ENCODE measurements around the gene SSTR5. TPM values are rescaled to one million over a fixed set of nuclear protein-coding genes. Genes with fewer than 3 reads are reported as not detected.
A peak's percentile ranks its signal among the peaks of the same experiment; 100 is the strongest.

SSTR5 gene
- total RNA-seq, 1 experiment from 2014 or later: not detected

DNA sequence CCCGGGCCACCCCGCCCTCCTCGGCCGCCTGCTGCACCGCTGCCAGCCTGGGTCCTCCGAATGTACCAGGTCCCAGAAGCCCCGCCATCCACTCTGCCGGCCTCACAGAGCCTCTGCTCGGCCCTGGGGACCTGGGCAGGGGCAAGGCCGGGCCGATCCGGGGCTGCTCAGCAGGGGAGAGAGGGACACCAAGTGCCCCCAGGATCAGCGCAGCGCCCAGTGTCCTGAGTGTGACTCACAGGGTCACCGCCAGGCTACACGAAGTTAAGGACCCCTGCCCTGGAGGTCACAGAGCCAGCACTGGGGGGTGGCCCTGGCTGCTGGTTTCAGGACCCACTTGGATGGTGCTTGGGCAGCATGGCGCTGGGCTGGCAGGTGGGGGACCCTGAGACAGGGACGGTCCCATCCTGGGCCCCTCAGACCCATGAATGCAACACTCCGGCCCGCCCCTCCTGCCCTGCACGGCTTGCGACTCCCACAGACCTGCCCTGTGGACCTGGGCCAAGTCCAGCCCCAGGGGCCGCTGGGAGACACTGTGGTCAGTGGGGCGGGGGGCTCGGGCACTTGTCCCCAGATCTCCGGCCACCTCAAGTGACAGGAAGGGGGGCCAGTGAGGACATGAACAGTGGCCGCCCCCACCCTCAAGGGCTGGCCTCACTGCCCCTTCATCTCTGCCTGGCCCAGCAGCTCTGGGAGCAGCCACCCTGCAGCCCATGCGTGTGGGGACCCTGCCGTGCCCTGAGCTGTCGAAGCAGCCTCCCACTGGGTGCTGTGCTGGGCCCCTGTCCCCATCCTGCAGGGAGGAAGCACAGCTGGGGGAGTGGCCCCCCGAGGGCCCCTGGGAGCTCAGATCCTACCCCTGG, 23.2 kb upstream of the SSTR5 start:
- Histone ChIP-seq H3K9me3 (no peaks in the 10 kb centered on the region), H3K4me3 (no peak overlapping the region), H3K36me3 (no peaks in the 10 kb centered on the region), H3K27me3 (no peaks in the 10 kb centered on the region)
- no peak for DNase-seq

DNA sequence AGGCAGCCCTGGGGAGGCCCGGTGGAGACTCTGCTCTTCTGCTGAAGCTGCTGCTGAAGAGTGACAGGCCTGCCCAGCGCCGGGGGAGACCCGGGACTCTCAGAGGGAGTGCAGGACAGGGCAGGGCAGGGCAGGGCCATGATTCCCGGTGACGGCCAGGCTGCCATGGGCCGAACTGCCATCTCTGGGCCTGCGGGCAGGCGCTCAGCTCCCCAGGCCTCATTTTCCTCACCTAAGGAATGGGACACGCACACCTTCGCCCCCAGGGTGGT, 22.6 kb upstream of the SSTR5 start:
- H3K4me3 ChIP-seq: no peak overlapping the region
- no peak for DNase-seq
- H3K36me3 ChIP-seq: no peaks in the 10 kb centered on the region
- no peaks in the 10 kb centered on the region for H3K9me3 ChIP-seq
- no peaks in the 10 kb centered on the region for H3K27me3 ChIP-seq

DNA sequence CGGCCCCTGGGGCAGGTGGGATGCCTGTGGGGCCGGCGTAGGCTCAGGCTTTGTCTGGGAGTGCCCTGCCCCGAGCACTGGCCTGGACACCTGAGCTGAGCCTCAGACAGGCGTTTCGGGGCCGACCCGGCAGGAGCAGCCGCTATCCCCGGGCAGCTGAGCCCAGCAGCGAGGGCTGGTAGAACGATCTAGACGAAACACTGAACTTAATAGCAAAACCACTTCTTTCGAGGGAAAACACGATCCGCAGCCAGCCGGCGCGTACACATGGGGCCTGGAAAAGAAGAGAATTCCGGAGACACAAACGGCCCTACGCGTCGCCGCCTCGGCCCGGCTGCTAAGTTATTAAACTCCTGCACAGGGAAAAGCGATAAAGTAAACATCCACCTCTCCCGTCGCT, 22.0 kb upstream of the SSTR5 start:
- no peak for DNase-seq
- no peaks in the 10 kb centered on the region for H3K27me3 ChIP-seq
- H3K36me3 ChIP-seq: no peaks in the 10 kb centered on the region
- H3K4me3 ChIP-seq: no peak overlapping the region
- no peaks in the 10 kb centered on the region for H3K9me3 ChIP-seq

DNA sequence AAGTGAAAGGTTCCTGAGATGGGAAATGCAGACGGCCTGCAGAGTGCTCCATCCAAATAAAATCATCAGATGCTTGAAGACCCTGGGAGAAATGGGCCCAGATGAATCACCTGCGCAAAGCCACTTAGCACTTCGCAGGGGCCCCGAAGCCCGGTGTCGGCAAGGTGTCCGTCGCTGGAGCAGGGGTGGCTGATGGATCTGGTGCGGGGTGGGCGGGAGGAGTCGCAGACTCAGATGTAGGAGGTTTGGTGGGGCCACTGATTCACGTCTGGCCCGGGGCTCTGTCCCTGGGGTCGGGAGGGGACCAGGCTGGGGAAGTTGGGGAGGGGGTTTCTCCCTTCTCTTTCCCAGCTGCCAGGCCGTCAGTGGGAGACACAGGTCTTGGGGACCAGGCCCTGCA, 21.6 kb upstream of the SSTR5 start:
- Histone ChIP-seq H3K9me3 (no peaks in the 10 kb centered on the region), H3K36me3 (no peaks in the 10 kb centered on the region), H3K27me3 (no peaks in the 10 kb centered on the region), H3K4me3 (no peak overlapping the region)
- no peak for DNase-seq

DNA sequence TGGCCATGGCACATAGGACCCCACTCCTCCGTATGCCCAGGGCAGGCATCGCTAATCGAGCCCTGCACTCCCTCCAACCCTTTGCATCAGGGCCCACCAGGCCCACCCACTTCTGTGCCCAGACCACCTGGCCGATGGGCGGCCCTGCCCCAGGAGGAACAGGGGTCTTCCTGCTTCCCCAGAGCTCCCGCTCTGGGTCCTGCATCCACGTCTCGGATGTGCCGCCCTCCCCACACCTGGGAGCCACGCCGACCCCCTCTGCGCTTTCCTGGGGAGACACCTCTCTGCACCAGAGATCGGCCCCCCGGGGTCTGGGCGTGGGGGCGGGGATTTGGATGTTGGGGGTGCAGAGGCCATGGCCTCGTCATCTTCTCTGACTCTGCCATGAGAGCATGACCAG, 21.1 kb upstream of the SSTR5 start:
- Histone ChIP-seq H3K27me3 (no peaks in the 10 kb centered on the region), H3K9me3 (no peaks in the 10 kb centered on the region), H3K36me3 (no peaks in the 10 kb centered on the region), H3K4me3 (no peak overlapping the region)
- DNase-seq: no peak

DNA sequence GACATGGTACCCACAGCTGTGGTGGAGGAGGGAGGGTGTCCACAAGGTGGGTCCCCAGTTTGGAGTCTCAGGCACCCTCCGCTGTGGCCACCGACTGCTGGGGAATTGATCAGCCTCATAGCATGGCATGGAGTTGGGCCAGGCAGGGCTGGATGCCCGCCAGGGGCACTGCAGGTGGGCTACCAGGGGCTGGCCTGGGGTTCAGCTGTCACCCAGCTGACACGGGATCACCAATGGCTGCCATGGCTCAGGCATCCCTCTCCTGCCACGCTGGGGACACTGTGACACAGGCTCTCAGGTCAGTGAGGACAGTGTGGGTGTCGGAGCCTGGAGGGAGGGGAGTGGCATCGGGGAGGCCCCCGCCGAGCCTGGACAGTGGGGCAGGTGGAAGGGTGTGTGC, 19.8 kb upstream of the SSTR5 start:
- no peak for DNase-seq
- Histone ChIP-seq H3K36me3 (no peaks in the 10 kb centered on the region), H3K4me3 (no peak overlapping the region), H3K27me3 (0 out of 2 replicates have a peak, but pooled peaks cover 3% of the 10 kb centered on the region), H3K9me3 (no peaks in the 10 kb centered on the region)

DNA sequence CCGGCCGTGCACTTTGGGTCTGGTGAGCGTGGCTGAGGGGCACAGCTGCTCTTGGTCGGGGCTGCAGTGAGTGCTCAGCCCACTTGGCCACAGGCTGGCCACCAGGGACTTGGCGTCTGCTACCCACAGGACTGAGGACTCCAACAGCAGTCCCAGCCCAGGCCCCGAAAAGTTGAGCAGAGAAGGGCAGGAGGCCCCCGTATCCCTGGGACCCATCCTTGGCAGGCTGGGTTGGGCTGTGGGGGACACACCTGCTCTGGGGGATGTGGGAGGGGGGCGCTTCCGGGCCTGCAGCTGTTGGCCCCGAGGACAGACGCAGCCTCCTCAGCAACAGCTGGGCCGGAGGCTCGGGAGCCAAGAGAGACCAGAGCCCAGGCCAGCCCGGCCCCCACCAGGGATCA, 19.4 kb upstream of the SSTR5 start:
- DNase-seq: no peak
- Histone ChIP-seq H3K9me3 (no peaks in the 10 kb centered on the region), H3K36me3 (no peaks in the 10 kb centered on the region), H3K4me3 (no peak overlapping the region), H3K27me3 (0 out of 2 replicates have a peak, but pooled peaks cover 3% of the 10 kb centered on the region)

DNA sequence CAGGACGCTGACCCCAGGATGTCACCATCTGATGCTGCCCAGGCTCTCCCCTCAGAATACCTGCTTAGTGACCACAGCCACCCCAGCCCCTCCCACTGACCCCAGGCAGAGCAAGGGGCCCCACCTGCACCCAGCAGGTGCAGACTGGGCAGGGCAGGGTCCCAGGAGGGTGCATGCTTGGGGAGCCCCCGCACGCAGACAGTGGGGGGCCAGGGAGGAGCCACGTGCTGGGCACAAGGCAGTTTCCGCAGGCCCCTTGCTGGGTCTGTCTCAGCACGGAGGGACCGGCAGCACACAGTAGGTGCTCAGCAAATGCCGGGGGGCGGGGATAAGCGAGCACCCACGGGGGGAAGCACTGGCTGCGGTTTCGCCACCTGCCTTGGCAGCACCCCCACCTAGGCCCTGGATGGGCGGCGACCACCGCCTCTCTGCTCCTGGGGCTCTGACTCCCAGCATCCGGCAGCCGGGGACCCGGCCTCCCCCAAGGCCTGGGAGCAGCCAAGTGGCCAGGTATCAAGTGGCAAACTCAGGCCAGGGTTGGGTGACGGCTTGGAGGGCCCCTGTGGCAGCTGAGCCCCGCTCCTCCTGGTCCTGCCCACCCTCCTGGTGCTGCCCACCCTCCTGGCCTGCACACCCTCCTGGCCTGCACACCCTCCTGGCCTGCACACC, 18.7 kb upstream of the SSTR5 start:
- Histone ChIP-seq H3K4me3 (no peak overlapping the region), H3K9me3 (peaks cover 2% of the 10 kb centered on the region; the same call in 1 of the 2 replicates), H3K36me3 (no peaks in the 10 kb centered on the region), H3K27me3 (0 out of 2 replicates have a peak, but pooled peaks cover 3% of the 10 kb centered on the region)
- no peak for DNase-seq

DNA sequence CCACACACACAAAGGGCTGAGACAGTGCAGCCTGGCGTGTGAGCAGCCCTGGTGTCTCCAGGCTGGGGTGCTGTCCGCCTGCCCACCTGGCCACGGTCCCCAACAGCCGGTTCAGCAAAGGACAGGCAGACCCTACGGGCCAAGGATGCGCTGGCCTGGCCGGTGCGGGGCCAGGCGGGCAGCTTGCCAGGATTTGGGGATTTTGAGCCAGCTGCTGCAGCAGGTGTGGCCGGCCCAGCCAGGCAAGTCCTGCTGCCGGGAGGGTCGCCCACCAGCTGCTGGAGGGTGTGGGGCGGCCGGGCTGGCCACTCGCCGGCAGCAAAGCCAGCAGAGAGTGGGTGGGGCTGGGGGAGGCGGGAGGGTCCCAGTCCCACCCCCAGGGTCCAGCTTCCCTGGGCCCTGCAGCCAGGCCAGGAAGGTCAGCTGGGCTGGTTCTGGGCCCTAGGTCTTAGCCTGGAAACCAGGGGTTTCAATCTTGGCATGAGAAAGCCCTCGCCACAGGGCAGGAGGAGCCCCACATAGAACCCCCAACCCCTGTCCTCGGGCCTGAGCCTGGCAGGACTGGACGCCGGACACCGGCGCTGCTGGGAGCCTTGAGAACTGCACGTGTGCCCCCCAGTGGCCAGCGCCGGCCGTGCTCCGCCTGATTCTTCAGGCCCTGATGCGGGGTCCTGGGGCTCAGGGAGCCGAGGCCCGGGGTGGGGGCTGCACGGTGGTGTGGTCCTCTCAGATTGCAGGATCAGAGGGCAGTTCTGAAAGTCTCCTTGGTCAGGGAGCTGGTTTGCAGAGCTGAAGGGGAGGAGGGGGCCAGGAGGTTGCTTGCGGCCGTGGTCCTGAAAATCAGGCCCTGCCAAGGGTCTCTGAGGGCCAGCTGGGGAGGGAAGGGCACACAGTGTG, 17.6 kb upstream of the SSTR5 start:
- H3K4me3 ChIP-seq: no peak overlapping the region
- H3K27me3 ChIP-seq: 0 out of 2 replicates have a peak, but pooled peaks cover 3% of the 10 kb centered on the region
- H3K9me3 ChIP-seq: peaks cover 10% of the 10 kb centered on the region
- peak; percentile 59 for DNase-seq
- H3K36me3 ChIP-seq: no peaks in the 10 kb centered on the region

DNA sequence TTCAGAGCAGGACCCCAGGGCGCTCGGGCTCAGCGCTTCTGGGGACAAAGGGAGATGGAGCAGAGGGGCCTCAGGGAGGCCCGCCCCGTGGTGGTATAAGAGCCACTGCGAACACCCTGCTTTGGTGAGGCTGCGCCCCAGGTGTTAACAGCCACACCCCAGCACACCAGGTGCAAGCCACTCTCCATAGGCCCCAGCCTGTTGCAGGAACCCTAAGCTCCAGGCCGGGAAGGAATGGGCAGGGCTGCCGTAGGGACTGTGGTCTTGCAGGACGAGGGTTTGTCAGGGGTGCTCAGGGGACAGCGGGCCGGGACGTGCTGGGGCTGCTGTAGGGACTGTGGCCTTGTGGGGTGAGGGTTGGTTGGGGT, 17.0 kb upstream of the SSTR5 start:
- Histone ChIP-seq H3K9me3 (peaks cover 10% of the 10 kb centered on the region), H3K36me3 (no peaks in the 10 kb centered on the region), H3K4me3 (no peak overlapping the region), H3K27me3 (0 out of 2 replicates have a peak, but pooled peaks cover 3% of the 10 kb centered on the region)
- DNase-seq: no peak

DNA sequence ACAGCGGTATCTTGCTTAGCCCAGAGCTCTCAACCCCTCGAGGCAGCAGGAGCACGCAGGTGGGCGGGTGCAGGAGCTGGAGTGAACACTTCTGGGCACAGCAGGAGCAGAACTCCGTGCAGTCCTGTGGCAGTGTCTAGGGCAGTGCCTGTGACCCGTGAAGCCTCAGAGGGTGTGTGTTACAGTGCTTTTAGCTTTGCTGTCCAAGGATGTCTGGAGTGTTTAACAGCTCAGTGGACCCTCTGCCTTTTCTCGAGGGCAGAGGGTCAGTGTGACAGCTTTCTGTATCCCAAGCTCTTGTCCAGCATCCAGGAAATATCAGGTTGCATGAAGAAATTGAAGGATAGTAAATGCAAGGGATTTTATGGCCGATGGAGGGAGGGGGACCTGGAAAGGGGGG, 16.4 kb upstream of the SSTR5 start:
- Histone ChIP-seq H3K4me3 (no peak overlapping the region), H3K9me3 (peaks cover 10% of the 10 kb centered on the region), H3K36me3 (no peaks in the 10 kb centered on the region), H3K27me3 (0 out of 2 replicates have a peak, but pooled peaks cover 3% of the 10 kb centered on the region)
- no peak for DNase-seq

DNA sequence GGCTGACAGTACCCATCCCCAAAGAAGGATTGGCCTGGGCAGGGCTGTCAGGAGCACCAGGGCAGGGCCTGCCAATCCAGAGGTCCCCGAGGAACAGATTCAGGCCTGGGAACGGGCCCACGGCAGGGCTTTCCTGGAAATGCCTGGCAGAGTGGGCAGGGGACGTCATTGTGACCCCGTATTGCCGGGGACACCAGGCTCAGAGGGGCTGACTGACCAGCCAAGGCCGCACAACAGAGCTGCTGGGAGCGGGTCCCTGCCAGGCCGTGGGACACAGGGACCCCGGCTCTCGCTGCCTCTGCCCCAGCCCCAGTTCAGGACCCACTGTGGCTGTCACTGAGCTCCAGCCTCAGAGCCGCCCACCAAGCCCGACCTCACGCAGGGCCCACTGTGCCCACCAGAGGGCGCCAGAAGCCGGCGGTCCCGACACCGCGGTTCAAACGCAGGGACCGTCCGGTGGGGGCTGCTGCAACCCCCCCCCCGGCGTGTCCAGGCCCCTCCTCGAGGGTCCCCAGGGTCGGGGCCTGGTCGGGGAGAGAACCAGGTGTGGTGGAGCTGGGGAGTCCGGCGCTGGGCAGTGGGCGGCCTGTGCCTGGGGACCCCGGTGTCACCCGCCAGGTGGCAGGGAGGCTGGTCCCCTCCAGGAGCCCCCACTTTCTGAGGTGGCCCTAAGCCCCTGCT, 15.2 kb upstream of the SSTR5 start:
- Histone ChIP-seq H3K27me3 (0 out of 2 replicates have a peak, but pooled peaks cover 3% of the 10 kb centered on the region), H3K9me3 (peaks cover 10% of the 10 kb centered on the region), H3K4me3 (no peak overlapping the region), H3K36me3 (no peaks in the 10 kb centered on the region)
- peak; percentile 41 for DNase-seq

DNA sequence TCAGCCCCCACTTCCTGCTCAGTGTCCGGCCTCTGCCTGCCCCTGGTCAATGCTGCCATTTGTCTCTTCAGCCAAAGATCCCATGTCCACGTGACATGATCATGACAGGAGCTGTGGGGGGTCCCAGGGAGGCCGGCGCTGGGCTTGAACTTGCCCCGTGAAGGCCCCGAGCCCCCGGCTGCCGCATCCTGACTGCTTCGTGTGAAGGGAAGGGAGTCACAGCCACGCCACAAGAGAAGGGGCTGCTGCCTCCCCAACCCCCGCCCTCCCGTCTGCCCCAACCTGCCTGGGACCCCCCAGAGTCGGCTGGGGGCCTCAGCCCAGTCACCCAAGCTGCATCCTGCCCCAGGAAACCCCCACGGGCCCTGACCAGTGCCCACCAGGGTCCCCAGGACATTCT, 14.3 kb upstream of the SSTR5 start:
- H3K27me3 ChIP-seq: 0 out of 2 replicates have a peak, but pooled peaks cover 3% of the 10 kb centered on the region
- H3K36me3 ChIP-seq: no peaks in the 10 kb centered on the region
- H3K9me3 ChIP-seq: peaks cover 10% of the 10 kb centered on the region
- no peak overlapping the region for H3K4me3 ChIP-seq
- no peak for DNase-seq

DNA sequence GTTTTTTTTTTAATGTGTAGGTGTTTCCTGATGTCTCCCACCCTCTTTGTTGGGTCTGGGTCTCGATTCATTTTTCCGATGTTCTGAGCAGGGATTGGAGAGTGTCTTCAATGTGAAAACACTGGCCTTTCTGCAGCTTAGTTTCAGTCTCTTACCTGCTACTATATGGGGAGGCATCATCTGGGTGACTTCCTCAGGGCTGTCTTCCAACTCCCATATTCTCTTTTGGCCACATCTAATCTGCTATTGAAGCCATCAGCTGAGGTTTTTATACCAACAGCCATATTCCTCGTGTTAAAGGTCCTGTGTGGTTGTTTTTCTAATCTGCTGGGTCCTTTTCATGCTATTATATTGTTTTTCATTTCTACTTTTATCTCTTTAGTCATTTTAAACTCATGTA, 13.2 kb upstream of the SSTR5 start:
- no peak for DNase-seq
- Histone ChIP-seq H3K36me3 (no peaks in the 10 kb centered on the region), H3K9me3 (peaks cover 10% of the 10 kb centered on the region), H3K4me3 (no peak overlapping the region), H3K27me3 (peaks cover 11% of the 10 kb centered on the region)

DNA sequence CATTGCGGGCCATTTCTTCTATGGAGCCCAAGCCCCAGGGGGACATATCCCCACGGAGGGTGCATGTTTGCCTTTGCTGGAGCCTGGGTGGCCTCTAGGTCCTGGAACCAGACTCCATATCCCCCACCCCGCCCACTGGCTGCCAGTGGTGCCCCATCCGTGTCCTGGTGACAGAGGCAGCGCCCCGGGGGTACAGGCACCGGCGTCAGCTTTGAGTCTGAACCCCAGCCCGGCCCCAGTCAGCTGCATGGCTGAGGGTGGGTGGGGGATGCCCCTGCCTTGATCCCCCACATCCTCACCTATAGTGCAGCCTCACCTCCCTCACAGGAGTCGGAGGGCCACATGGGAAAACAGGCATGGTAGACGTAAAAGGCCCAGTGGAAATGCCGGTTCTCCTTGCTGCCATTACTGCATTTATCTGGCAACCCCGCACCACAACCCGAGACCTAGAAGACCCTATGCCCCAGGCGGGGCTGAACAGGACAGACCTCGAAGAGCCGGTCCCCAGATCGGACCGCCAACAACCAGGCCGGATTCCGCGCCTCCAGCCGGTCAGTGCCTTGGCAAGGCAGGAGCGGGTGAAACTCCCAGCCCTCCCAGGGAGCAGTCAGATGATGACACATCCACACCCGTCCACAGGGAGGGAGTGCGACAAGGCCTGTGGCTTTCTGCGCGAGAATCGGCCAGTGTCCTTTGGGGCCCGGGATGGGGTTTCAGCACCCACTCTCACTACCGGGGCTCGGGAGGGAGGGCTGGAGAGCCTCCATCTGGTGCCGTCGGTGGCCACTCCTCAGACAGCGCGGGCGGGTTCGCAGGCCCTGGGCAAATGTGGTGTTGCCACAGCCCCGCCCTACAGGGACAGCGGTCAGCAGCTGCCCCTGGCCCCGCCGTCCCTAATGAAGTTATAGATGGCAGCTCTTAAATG, 11.9 kb upstream of the SSTR5 start:
- H3K36me3 ChIP-seq: no peaks in the 10 kb centered on the region
- no peak overlapping the region for H3K4me3 ChIP-seq
- H3K27me3 ChIP-seq: peaks cover 24% of the 10 kb centered on the region
- peaks cover 10% of the 10 kb centered on the region for H3K9me3 ChIP-seq
- DNase-seq: no peak

Measured in MG63 (cell line).